ENCODE data around the gene PLK5.

The PLK5 gene

GRCh38 chr19:1577090-1577928 lies 53.4 kb downstream of the PLK5 start:
- no peak for DNase-seq (ENCODE audit: low spot score)

DNA sequence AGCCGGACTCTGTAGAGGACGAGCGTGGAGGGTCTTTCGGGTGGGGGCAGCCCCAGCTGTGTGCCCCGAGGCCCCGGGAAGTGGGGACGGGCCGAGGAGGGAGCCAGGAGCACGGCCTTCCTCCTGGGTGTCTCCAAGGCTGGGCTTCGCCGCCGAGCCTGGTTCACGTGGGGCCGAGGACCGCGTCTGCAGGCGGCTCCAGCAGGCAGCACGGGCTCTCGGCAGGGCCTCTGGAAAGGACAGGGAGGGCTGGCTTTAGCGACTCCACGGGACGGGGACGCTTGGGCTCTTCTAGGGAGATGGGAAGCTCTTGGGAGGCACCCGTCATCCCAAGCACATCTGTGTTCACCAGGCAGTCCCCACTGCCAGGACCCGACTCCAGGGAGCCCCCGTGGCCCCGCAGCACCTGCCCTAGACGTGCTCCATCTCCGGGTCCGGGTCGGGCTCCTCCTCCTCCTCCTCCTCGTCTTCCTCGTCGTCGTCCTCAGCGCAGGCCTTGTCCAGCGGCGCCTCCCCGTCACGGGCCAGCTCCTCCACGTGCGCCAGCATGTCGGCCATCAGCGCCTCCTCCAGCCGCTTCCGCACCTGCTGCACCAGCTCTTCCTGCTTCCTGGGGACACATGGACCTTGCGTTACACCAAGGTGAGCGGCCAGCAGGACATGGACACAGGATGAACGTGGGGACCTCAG lies 54.2 kb downstream of the PLK5 start:
- no peak for DNase-seq (ENCODE audit: low spot score)

GRCh38 chr19:1579222-1579621 lies 55.3 kb downstream of the PLK5 start:
- DNase-seq (ENCODE audit: low spot score): no peak

GRCh38 chr19:1580382-1580781 lies 56.5 kb downstream of the PLK5 start:
- DNase-seq (ENCODE audit: low spot score): no peak

DNA sequence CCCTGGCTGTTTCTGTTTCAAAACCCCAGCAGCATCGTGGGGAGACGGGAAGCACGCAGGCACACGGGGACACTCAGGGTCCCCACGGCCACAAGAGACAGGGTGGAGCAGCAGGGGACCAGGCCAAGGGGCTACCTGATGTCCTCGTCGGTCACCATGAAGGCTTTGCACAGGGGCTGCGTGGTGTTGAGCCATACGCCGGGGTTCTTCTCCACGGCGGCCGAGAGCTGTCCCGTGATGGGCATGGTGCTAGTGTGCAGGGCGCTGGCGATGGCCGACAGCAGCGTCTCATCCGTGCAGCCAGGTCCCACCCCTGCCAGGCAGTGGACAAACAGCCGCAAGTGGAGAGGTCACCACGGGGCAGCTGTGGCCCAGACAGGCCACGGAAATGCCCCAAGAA lies 57.1 kb downstream of the PLK5 start:
- DNase-seq (ENCODE audit: low spot score): no peak

GRCh38 chr19:1582201-1582600 lies 58.3 kb downstream of the PLK5 start:
- no peak for DNase-seq (ENCODE audit: low spot score)

DNA sequence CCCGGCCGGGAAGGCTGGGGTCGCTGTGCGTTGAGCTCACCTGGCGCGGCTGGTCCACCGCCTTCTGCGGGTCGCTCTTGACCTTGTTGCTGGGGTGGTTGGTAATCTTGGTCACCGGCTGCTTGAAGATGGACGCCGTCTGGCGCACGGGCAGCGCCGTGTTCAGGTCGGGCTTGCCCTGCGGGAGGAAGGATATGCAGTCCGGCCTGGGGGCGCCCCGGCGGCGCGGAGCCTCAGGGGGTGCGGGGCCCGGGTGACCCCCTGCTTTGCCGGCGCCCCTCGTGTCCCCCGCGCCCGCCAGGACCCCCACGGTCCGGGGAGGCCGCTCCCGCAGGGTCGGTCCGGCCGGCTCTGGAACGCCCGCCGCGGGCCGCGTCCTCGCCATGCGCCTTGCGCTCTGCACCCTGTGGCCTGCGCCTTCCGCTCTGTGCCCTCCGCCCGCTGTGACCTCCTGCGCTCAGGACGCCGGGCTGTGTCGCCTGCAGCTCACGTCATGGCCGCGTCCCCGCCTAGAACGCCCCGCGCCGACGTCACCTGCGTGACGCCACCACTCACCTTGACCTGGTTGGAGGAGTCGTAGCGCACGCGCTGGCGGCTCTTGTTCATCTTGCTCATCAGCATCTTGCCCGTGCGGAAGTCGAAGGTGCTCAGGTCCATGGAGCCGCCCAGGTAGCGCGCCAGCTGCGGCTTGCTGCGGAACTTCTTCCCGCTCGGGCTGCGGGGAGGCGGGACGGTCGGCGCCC lies 60.8 kb downstream of the PLK5 start:
- no peak for DNase-seq (ENCODE audit: low spot score)

GRCh38 chr19:1585243-1585580 lies 61.3 kb downstream of the PLK5 start:
- DNase-seq (ENCODE audit: low spot score): no peak

All from CD4-positive, alpha-beta T cell treated with Interleukin-6 at 100 ng/mL for 8 hours (primary cell).